ENCODE results near the gene TENM4. TPM values are rescaled to one million over a fixed set of nuclear protein-coding genes. Genes with fewer than 3 reads are reported as not detected.
"Not testable (repeated sequence)": the region's sequence is repeated elsewhere in the genome, so short reads cannot be mapped to it uniquely, and the experiment has no call there.

TENM4 gene
- total RNA-seq, 1 donor: 10.4 TPM

DNA sequence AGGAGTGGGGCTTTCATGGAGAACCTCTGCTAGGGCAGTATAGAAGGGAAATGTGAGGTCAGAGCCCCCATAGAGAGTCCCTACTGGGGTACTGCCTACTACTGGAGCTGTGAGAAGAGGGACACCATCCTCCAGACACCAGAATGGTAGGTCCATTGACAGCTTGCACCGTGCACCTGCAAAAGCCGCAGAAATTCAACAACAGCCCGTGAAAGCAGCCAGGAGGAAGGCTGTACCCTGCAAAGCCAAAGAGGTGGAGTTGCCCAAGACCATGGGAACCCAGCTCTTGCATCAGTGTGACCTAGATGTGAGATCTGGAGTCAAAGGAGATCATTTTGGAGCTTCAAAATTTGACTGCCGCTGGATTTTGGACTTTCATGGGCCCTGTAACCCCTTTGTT, 245.6 kb downstream of the TENM4 start:
- no peak overlapping the region for H3K4me3 ChIP-seq (ENCODE audit: low read depth, low read length)
- no peak for DNase-seq (ENCODE audit: low read depth)
- TF ChIP-seq, protein P1, sequence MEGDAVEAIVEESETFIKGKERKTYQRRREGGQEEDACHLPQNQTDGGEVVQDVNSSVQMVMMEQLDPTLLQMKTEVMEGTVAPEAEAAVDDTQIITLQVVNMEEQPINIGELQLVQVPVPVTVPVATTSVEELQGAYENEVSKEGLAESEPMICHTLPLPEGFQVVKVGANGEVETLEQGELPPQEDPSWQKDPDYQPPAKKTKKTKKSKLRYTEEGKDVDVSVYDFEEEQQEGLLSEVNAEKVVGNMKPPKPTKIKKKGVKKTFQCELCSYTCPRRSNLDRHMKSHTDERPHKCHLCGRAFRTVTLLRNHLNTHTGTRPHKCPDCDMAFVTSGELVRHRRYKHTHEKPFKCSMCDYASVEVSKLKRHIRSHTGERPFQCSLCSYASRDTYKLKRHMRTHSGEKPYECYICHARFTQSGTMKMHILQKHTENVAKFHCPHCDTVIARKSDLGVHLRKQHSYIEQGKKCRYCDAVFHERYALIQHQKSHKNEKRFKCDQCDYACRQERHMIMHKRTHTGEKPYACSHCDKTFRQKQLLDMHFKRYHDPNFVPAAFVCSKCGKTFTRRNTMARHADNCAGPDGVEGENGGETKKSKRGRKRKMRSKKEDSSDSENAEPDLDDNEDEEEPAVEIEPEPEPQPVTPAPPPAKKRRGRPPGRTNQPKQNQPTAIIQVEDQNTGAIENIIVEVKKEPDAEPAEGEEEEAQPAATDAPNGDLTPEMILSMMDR (IDR thresholded peaks at IDR 0.05; ENCODE audit: insufficient read depth, low read depth, low read length): no peak

DNA sequence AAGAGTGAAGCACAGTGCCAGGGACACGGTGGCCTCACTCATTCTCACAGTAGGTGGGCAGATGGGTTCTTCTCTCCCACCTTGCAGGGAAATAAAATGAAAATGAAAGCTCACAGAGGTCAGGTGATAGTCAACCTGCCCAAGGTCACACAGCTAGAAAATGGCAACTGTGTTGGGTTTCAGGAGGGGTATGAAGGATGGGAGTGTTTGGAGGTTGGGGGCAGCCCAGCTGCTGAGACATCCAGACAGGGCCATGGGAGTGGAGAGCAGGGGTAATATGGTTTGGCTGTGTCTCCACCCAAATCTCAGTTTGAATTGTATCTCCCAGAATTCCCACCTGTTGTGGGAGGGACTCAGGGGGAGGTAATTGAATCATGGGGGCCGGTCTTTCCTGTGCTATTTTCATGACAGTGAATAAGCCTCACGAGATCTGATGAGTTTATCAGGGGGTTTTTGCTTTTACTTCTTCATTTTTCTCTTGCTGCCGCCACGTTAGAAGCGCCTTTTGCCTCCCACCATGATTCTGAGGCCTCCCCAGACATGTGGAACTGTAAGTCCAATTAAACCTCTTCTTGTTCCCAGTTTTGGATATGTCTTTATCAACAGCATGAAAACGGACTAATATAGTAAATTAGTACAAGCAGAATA, 247.0 kb downstream of the TENM4 start:
- no peak overlapping the region for H3K4me3 ChIP-seq (ENCODE audit: low read depth, low read length)
- DNase-seq (ENCODE audit: low read depth): no peak
- TF ChIP-seq, protein P1 (IDR thresholded peaks at IDR 0.05; ENCODE audit: insufficient read depth, low read depth, low read length): no peak

DNA sequence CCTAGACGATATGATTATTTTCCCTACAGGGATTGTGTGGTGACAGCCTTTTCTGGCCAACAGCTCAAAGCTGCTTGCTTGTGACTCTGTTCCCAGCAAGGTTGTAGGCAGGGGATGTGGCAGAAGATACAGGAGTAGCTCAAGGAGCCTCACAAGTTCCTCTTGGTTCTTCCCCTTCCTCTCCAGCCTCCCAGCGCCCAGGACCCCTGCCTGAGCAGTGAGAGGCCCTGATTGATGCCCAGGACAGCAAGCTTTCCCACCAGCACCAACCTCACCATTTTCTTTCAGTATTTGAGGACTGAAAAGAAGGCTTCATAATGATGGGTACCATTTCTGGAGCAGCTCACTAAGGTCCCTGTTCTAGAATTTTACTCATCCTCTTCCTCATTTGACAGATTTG, 248.0 kb downstream of the TENM4 start:
- TF ChIP-seq, protein P1 (IDR thresholded peaks at IDR 0.05; ENCODE audit: insufficient read depth, low read depth, low read length): no peak
- DNase-seq (ENCODE audit: low read depth): no peak

DNA sequence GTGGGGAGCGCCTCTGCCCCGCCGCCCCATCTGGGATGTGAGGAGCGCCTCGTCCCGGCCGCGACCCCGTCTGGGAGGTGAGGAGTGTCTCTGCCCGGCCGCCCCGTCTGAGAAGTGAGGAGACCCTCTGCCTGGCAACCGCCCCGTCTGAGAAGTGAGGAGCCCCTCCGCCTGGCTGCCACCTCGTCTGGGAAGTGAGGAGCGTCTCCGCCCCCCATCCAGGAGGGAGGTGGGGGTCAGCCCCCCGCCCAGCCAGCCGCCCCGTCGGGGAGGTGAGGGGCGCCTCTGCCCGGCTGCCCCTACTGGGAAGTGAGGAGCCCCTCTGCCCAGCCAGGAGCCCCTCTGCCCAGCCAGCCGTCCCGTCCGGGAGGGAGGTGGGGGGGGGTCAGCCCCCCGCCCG, 249.1 kb downstream of the TENM4 start:
- not testable (repeated sequence) for H3K4me3 ChIP-seq (ENCODE audit: low read depth, low read length); DNase-seq (ENCODE audit: low read depth)

More for the DNA sequence above, 248.0 kb downstream of the TENM4 start:
- H3K4me3 ChIP-seq (ENCODE audit: low read depth, low read length): no peak overlapping the region

DNA sequence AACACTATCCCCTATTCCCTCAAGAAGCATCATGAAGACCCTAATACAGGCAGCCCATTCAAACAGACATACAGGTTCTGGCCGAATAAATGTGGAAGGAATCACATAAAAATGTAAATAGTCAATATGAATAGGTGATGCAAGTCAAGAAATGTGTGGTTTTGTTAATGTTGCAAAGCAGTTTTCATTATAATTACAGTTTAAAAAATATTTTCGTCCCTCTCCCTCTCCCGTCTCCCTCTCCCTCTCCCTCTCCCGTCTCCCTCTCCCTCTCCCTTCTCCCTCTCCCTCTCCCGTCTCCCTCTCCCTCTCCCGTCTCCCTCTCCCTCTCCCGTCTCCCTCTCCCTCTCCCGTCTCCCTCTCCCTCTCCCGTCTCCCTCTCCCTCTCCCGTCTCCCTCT, 250.3 kb downstream of the TENM4 start:
- H3K4me3 ChIP-seq (ENCODE audit: low read depth, low read length); DNase-seq (ENCODE audit: low read depth): not testable (repeated sequence)

DNA sequence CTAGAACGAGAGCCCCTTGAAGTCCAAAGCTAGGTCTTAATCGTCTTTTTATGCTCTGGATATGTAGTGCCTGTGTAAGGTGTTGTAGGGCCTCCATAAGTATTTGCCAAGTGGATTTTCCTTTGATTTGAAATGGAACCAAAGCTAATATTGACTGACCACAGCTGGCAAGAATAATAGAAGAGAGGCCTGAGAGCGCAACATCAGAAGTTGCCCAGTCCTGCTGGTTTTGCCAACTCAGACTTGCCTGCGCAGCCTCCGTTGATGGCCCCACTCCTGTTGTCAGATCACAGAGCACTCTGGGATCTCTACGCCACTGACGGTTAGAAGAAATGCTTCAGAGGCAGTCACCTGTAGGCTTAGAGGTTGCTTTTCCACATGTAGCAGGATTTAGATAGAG, 251.2 kb downstream of the TENM4 start:
- no peak overlapping the region for H3K4me3 ChIP-seq (ENCODE audit: low read depth, low read length)
- TF ChIP-seq, protein P1 (IDR thresholded peaks at IDR 0.05; ENCODE audit: insufficient read depth, low read depth, low read length): no peak
- no peak for DNase-seq (ENCODE audit: low read depth)

DNA sequence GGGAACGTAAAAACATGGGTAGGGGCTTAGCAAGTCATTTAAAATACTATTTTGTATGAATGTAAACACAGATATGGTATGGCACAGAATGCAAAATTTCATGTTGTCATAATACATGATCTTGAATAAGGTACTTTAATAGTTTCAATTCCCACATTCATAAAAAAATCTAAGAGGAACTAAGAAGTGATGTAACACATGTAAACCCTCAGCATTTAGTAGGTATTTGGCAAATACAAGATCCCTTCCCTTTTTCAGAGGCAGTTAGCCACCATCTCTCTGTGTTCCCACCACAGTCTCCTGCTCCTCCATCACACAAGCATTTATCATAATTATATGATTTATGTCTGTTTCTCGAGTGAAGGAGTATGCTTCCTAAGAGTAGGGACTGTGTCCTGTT, 251.8 kb downstream of the TENM4 start:
- TF ChIP-seq, protein P1 (IDR thresholded peaks at IDR 0.05; ENCODE audit: insufficient read depth, low read depth, low read length): no peak
- no peak overlapping the region for H3K4me3 ChIP-seq (ENCODE audit: low read depth, low read length)
- no peak for DNase-seq (ENCODE audit: low read depth)

DNA sequence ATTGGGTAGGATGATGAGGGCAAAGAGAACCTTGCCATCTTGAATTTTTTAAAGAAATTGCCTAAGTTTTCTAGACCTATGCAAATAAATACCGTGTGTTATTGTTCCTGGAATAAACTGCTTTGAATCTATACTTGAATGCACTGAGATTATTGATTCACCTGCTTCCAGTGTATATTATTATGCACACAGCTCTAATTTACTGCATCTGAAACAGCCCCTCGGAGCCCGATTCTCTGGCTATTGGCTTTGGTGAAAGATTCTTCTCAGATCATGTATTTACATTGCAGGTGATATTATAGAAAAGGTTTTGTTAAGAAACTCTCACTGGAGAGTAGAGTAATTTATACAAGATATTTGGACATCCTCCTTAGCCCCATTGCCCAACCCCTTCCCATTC, 254.2 kb downstream of the TENM4 start:
- DNase-seq (ENCODE audit: low read depth): no peak
- no peak overlapping the region for H3K4me3 ChIP-seq (ENCODE audit: low read depth, low read length)
- TF ChIP-seq, protein P1 (IDR thresholded peaks at IDR 0.05; ENCODE audit: insufficient read depth, low read depth, low read length): no peak
